Activated CD8-positive, alpha-beta T cell treated with anti-CD3 and anti-CD28 coated beads for 36 hours (primary cell): Measurements from ENCODE around the gene LRRC8E. TPM values are rescaled to one million over a fixed set of nuclear protein-coding genes. Genes with fewer than 3 reads are reported as not detected.
"Not testable (repeated sequence)": the region's sequence is repeated elsewhere in the genome, so short reads cannot be mapped to it uniquely, and the experiment has no call there.

Experiments used
- ATAC-seq: fragments of 200-7000 bp; cut with Tn5 transposase; one replicate; pipeline ENCODE4 v1.10.0; 2021; ENCODE audit warnings: mild to moderate bottlenecking, moderate library complexity
- CTCF ChIA-PET: fragments of 350-600 bp; sonication (Branson Sonifier 250); formaldehyde crosslinking; loops from one replicate; lab custom pipeline; 2021; ENCODE audit warnings: antibody characterized with exemption; lab: Charles Lee
- POLR2A ChIA-PET: fragments of 350-600 bp; sonication (Branson Sonifier 250); formaldehyde crosslinking; loops from one replicate; lab custom pipeline; 2021; ENCODE audit warnings: antibody characterized with exemption; lab: Charles Lee
- DNase-seq: peaks from one replicate; pipeline ENCODE4 v3.0.0-alpha.2; 2020
- H3K27ac Mint-ChIP-seq: one replicate; pipeline ENCODE4 v1.8.0; 2021; ENCODE audit warnings: mild to moderate bottlenecking, mixed read lengths
- H3K27me3 Mint-ChIP-seq: one replicate; pipeline ENCODE4 v1.8.0; 2021; ENCODE audit warnings: mixed read lengths
- H3K36me3 Mint-ChIP-seq: one replicate; pipeline ENCODE4 v1.8.0; 2021; ENCODE audit warnings: low read depth, mixed read lengths
- H3K4me1 Mint-ChIP-seq: one replicate; pipeline ENCODE4 v1.8.0; 2021; ENCODE audit warnings: low read depth, mixed read lengths
- H3K4me3 Mint-ChIP-seq: one replicate; pipeline ENCODE4 v1.8.0; 2021; ENCODE audit warnings: mild to moderate bottlenecking, moderate library complexity, mixed read lengths
- H3K9me3 Mint-ChIP-seq: one replicate; pipeline ENCODE4 v1.8.0; 2021; ENCODE audit warnings: mixed read lengths
- intact Hi-C: fragments of 100-400 bp; cut with micrococcal nuclease; formaldehyde crosslinking; loops from one replicate; pipeline ENCODE4 v1.10.0; 2022
- total RNA-seq, 2 experiments: library from RNA; stranded (reverse); gene quantifications; one replicate each; pipeline ENCODE4 v1.2.3, GENCODE V29; 2021
- TF ChIP-seq, protein P1 (sequence below): fragments of 200-600 bp; IDR thresholded peaks from one replicate; pipeline ENCODE4 v1.8.0; 2022; ENCODE audit warnings: antibody characterized with exemption, mild to moderate bottlenecking

LRRC8E gene
- total RNA-seq, 2 experiments from 2014 or later = not detected

DNA sequence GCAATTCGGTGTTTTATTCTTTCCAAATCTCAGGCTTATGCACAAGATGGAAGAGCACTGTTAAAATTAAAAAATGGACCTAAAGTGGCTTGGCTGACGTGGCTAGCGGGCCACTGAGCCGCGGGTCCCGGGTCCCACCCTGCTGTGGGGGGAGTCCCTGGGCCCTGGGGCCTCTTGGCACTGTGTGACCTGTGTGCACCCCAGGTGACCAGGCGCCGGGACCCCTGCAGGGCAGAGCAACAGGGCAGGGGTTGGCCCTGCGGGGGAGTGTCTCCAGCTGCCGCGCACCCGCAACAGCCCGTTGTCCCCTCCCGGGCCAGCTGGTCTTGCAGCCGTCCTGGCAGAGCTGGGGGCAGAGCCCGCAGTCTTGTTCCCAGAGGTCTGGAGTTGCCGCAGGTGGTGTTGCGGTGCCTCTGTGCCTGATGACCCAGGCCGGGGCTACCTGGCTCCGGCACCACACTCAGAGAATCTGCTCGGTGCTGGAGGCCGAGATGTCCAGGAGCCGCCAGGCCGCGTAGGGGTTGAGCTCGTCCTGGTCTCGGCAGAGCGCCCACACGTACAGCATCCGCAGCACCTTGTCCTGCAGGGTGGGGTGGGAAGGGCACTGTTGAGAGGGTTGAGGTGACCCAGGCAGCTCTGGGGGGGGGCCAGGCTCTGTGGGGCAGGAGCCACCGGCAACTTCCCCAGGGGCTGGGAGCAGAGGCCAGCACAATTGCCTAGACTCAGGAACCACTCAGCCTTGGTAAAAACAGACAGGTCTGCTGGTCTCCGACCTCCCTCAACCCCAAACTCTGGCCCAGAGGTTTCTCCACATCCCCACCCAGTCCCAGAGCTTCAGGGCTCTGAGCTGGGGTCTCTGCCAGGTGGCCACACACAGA, 38.7 kb downstream of the LRRC8E start:
- Mint-ChIP-seq H3K27me3 (no peaks in the 10 kb centered on the region), H3K4me3 (peak overlapping the region; percentile 44), H3K36me3 (peaks cover 22% of the 10 kb centered on the region), H3K27ac (no peak overlapping the region), H3K4me1 (peaks cover 16% of the 10 kb centered on the region), H3K9me3 (no peaks in the 10 kb centered on the region)
- TF ChIP-seq, protein P1, sequence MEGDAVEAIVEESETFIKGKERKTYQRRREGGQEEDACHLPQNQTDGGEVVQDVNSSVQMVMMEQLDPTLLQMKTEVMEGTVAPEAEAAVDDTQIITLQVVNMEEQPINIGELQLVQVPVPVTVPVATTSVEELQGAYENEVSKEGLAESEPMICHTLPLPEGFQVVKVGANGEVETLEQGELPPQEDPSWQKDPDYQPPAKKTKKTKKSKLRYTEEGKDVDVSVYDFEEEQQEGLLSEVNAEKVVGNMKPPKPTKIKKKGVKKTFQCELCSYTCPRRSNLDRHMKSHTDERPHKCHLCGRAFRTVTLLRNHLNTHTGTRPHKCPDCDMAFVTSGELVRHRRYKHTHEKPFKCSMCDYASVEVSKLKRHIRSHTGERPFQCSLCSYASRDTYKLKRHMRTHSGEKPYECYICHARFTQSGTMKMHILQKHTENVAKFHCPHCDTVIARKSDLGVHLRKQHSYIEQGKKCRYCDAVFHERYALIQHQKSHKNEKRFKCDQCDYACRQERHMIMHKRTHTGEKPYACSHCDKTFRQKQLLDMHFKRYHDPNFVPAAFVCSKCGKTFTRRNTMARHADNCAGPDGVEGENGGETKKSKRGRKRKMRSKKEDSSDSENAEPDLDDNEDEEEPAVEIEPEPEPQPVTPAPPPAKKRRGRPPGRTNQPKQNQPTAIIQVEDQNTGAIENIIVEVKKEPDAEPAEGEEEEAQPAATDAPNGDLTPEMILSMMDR = no peak
- DNase-seq = no peak
- ChIA-PET POLR2A (interaction anchor here (0.7 to 7.7 kb wide), 5 partner anchors 8 to 16 kb away, joined by 3 to 81 read pairs (median 12); partner anchors contain the start of gene TIMM44), CTCF (interaction anchor here (0.9 kb wide), 1 partner anchor 23 kb away, joined by 3 read pairs; the partner anchor contains the start of gene MAP2K7)
- intact Hi-C loops = loop anchor here (10.0 kb wide), 1 partner anchor 72 kb away; no protein-coding TSS in a partner anchor
- no peak for ATAC-seq

GRCh38 chr19:7927605-7928333, 39.5 kb downstream of the LRRC8E start:
- peaks cover 16% of the 10 kb centered on the region for H3K4me1 Mint-ChIP-seq
- DNase-seq (no peak), ATAC-seq (no peak)
- H3K36me3 Mint-ChIP-seq = peaks cover 22% of the 10 kb centered on the region
- ChIA-PET CTCF (interaction anchor here (3.7 kb wide), 1 partner anchor 17 kb away, joined by 28 read pairs; the partner anchor contains the start of gene TIMM44), POLR2A (interaction anchor here (1.8 to 7.7 kb wide), 3 partner anchors 9 to 15 kb away, joined by 12 to 81 read pairs (median 14); partner anchors contain the start of gene TIMM44)
- H3K27me3 Mint-ChIP-seq = no peaks in the 10 kb centered on the region
- TF ChIP-seq, protein P1 = no peak
- no peak overlapping the region for H3K27ac Mint-ChIP-seq
- intact Hi-C loops = loop anchor here (10.0 kb wide), 1 partner anchor 73 kb away; no protein-coding TSS in a partner anchor
- no peak overlapping the region for H3K4me3 Mint-ChIP-seq
- no peaks in the 10 kb centered on the region for H3K9me3 Mint-ChIP-seq

DNA sequence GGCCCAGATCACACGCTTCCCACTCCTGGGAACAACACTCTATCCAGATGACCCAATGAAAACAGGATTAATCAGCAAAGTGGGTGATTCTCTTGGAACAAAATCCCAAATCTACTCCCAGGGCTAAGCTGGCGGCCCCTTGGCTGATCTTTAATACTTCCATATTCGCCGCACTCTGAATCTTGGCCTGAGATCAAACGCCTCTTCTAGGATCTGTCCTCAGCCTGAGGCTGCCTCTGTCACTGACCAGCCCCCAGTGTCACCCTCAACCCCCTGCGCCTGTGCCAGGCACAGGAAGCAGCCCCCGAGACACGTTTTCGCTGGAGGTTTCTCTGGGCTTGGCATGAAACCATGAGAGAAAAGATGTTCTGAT, 40.0 kb downstream of the LRRC8E start:
- no peak for ATAC-seq
- no peak for DNase-seq
- Mint-ChIP-seq H3K9me3 (no peaks in the 10 kb centered on the region), H3K4me3 (no peak overlapping the region), H3K27ac (no peak overlapping the region), H3K27me3 (no peaks in the 10 kb centered on the region), H3K4me1 (peaks cover 16% of the 10 kb centered on the region), H3K36me3 (peaks cover 22% of the 10 kb centered on the region)
- TF ChIP-seq, protein P1 = no peak
- CTCF ChIA-PET = interaction anchor here (1.4 to 3.7 kb wide), 2 partner anchors 13 to 16 kb away, joined by 3 to 28 read pairs; partner anchors contain the start of gene TIMM44
- POLR2A ChIA-PET = interaction anchor here (2.8 to 7.7 kb wide), 2 partner anchors 9 to 14 kb away, joined by 14 to 81 read pairs; partner anchors contain the start of gene TIMM44
- intact Hi-C loops = loop anchor here (10.0 kb wide), 1 partner anchor 74 kb away; no protein-coding TSS in a partner anchor

DNA sequence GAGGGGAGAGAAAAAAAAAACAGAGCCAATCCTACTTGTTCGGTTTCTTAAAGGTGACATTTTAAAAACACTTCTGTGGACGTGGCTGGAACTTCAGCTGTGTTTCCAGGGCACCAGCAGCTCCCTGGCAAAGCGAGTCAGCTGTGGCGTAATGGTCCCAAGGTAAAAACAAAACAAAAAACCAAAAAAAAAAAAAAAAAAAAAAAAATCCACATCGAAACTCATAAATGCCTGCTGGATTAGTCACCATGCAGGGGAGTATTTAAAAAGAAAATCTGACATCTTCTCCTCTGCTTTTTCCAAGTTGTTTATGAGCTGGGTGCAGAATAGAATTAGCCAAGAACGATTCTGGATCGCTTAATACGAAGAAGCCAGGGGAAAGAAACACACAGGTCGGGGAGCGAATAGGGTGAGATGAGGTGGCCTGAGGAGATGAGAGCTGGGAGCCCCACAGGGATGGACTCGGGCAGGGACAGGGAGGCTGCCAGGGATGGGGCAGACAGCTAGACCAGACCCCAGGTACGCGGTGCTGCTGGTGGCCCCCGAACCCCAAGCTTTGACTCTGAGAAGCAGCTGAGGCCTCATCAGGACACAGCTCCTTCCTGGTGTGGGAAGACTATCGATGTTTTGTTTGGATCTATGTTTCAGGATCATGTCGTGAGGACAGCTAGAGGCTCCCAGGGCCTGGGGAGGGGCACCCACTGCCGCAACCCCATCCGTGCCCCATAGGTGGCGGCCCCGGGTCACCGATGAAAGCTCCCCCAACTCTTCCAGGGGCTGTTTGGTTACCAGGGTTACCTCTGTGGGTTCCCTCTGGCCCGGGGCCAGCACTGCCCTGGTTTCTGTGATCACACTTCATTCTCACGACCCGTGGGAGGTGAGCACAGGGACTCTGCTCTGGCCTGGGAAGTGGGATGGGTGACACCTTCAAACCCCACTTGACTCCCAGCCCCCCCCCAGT, 40.7 kb downstream of the LRRC8E start:
- DNase-seq = peak; percentile 85
- TF ChIP-seq, protein P1 = peak; percentile 67
- Mint-ChIP-seq H3K27me3 (no peaks in the 10 kb centered on the region), H3K27ac (peak overlapping the region; percentile 15), H3K36me3 (peaks cover 26% of the 10 kb centered on the region), H3K4me3 (no peak overlapping the region), H3K4me1 (peaks cover 16% of the 10 kb centered on the region), H3K9me3 (no peaks in the 10 kb centered on the region)
- ATAC-seq = peak; percentile 59
- ChIA-PET CTCF (interaction anchor here (0.7 to 3.7 kb wide), 9 partner anchors 9 to 425 kb away, joined by 3 to 28 read pairs (median 4); partner anchors contain the start of genes MAP2K7 and TIMM44), POLR2A (interaction anchor here (2.8 to 7.7 kb wide), 2 partner anchors 8 to 13 kb away, joined by 14 to 81 read pairs; partner anchors contain the start of gene TIMM44)
- intact Hi-C loops = loop anchor here (10.0 kb wide), 1 partner anchor 74 kb away; no protein-coding TSS in a partner anchor

- POLR2A ChIA-PET = interaction anchor here (7.7 kb wide), 1 partner anchor 12 kb away, joined by 81 read pairs; the partner anchor contains the start of gene TIMM44
- DNase-seq = peak; percentile 41
- intact Hi-C loops, H3K27me3 Mint-ChIP-seq, H3K9me3 Mint-ChIP-seq, ATAC-seq, H3K27ac Mint-ChIP-seq, H3K4me3 Mint-ChIP-seq: not testable (repeated sequence)
- peaks cover 29% of the 10 kb centered on the region for H3K36me3 Mint-ChIP-seq
- peaks cover 16% of the 10 kb centered on the region for H3K4me1 Mint-ChIP-seq
- CTCF ChIA-PET = interaction anchor here (1.3 to 3.7 kb wide), 2 partner anchors 10 to 14 kb away, joined by 6 to 28 read pairs; partner anchors contain the start of genes SNAPC2 and TIMM44
Measured at GRCh38 chr19:7930030-7930429, 41.7 kb downstream of the LRRC8E start.
